Measurements from ENCODE around the gene NOC4L. TPM values are rescaled to one million over a fixed set of nuclear protein-coding genes. Genes with fewer than 3 reads are reported as not detected.
"Not testable (repeated sequence)": the region's sequence is repeated elsewhere in the genome, so short reads cannot be mapped to it uniquely, and the experiment has no call there.

The NOC4L gene
- polyA plus RNA-seq, 4 donors = 11.7 to 21.2 (median 16.4) TPM

- DNase-seq (ENCODE audit: low read depth in 4 of 4, low spot score in 2 of 4) = no peak
These were observed 2.1 kb upstream of the NOC4L start for GRCh38 chr12:132141976-132142678.

GRCh38 chr12:132142679-132143335 lies 1.4 kb upstream of the NOC4L start:
- DNase-seq (ENCODE audit: low read depth in 4 of 4, low spot score in 2 of 4) = no peak

- no peak for DNase-seq (ENCODE audit: low read depth in 4 of 4, low spot score in 2 of 4)
These were observed 753 bp upstream of the NOC4L start for GRCh38 chr12:132143336-132144071.

- DNase-seq (ENCODE audit: low read depth in 4 of 4, low spot score in 2 of 4) = no peak
These were observed 532 bp downstream of the NOC4L start for GRCh38 chr12:132144810-132145168.

GRCh38 chr12:132145334-132145733 lies 1.1 kb downstream of the NOC4L start:
- DNase-seq (ENCODE audit: low read depth in 4 of 4, low spot score in 2 of 4) = no peak

GRCh38 chr12:132146098-132146497 lies 1.8 kb downstream of the NOC4L start:
- DNase-seq (ENCODE audit: low read depth in 4 of 4, low spot score in 2 of 4) = no peak

GRCh38 chr12:132146772-132147422 lies 2.6 kb downstream of the NOC4L start:
- DNase-seq (ENCODE audit: low read depth in 4 of 4, low spot score in 2 of 4) = no peak

GRCh38 chr12:132147423-132148367 lies 3.4 kb downstream of the NOC4L start:
- no peak for DNase-seq (ENCODE audit: low read depth in 4 of 4, low spot score in 2 of 4)

GRCh38 chr12:132148368-132149045 lies 4.2 kb downstream of the NOC4L start:
- DNase-seq (ENCODE audit: low read depth in 4 of 4, low spot score in 2 of 4) = no peak

- not testable (repeated sequence) for DNase-seq (ENCODE audit: low read depth in 4 of 4, low spot score in 2 of 4)
These were observed 5.3 kb downstream of the NOC4L start for GRCh38 chr12:132149526-132149925.

GRCh38 chr12:132150780-132151144 lies 6.5 kb downstream of the NOC4L start:
- DNase-seq (ENCODE audit: low read depth in 4 of 4, low spot score in 2 of 4) = no peak

GRCh38 chr12:132151145-132151765 lies 7.0 kb downstream of the NOC4L start:
- DNase-seq (ENCODE audit: low read depth in 4 of 4, low spot score in 2 of 4) = no peak

GRCh38 chr12:132151766-132152410 lies 7.6 kb downstream of the NOC4L start:
- no peak for DNase-seq (ENCODE audit: low read depth in 4 of 4, low spot score in 2 of 4)

GRCh38 chr12:132152411-132152821 lies 8.2 kb downstream of the NOC4L start:
- no peak for DNase-seq (ENCODE audit: low read depth in 4 of 4, low spot score in 2 of 4)

GRCh38 chr12:132152953-132153352 lies 8.7 kb downstream of the NOC4L start:
- no peak for DNase-seq (ENCODE audit: low read depth in 4 of 4, low spot score in 2 of 4)

GRCh38 chr12:132153501-132154340 lies 9.5 kb downstream of the NOC4L start:
- DNase-seq (ENCODE audit: low read depth in 4 of 4, low spot score in 2 of 4) = peak in 3 of 4 donors; percentile 71 to 80 (median 79)

GRCh38 chr12:132154341-132154761 lies 10.1 kb downstream of the NOC4L start:
- no peak for DNase-seq (ENCODE audit: low read depth in 4 of 4, low spot score in 2 of 4)

Data from left renal cortex interstitium (tissue), 4 donors.